SK-N-SH (cell line): Measurements from ENCODE around the gene PTPRG. TPM values are rescaled to one million over a fixed set of nuclear protein-coding genes. Genes with fewer than 3 reads are reported as not detected.

Experiments used
- CTCF ChIA-PET: fragments of 300-600, 350-600 bp; formaldehyde crosslinking; extraction: SDS; loops from one replicate; lab custom pipeline; 2021; lab: Yijun Ruan, JAX
- POLR2A ChIA-PET: fragments of 350-600 bp; sonication (Branson Sonifier 250); formaldehyde crosslinking; extraction: SDS; loops from one replicate; lab custom pipeline; 2020; ENCODE audit warnings: antibody characterized with exemption, inconsistent platforms; lab: Yijun Ruan, JAX
- DNase-seq: peaks from one replicate; pipeline ENCODE4 v3.0.0; 2012
- H2AFZ ChIP-seq: fragments of 200-600 bp; sonication (generic); 2 replicates; pipeline ENCODE4 v1.8.1; 2016; ENCODE audit warnings: antibody characterized with exemption, mild to moderate bottlenecking, low read depth
- H3F3A ChIP-seq: fragments of 200-600 bp; sonication (generic); replicated peaks from 2 replicates; pipeline ENCODE3; 2016; ENCODE audit warnings: antibody characterized with exemption, mild to moderate bottlenecking; ENCODE audit not compliant: insufficient read depth
- H3K27ac ChIP-seq, 2 experiments: fragments of 200-500 bp in 1 of 2; fragments of 200-600 bp in 1 of 2; sonication (Bioruptor generic) in 1 of 2; sonication (generic), shearing (Covaris generic) in 1 of 2; 2 replicates each; pipeline versions ENCODE4 v1.5.1 to v1.6.1; 2014 to 2016; ENCODE audit warnings: low read depth in 2 of 2, inconsistent platforms in 1 of 2, low read length in 1 of 2, mild to moderate bottlenecking in 1 of 2, mixed read lengths in 1 of 2
- H3K27me3 ChIP-seq: fragments of 200-600 bp; sonication (generic), shearing (Covaris generic); 2 replicates; pipeline ENCODE4 v1.6.1; 2016; ENCODE audit warnings: mixed run types; ENCODE audit not compliant: insufficient read depth
- H3K36me3 ChIP-seq, 2 experiments: fragments of 200-500 bp in 1 of 2; fragments of 200-600 bp in 1 of 2; sonication (Bioruptor generic) in 1 of 2; sonication (generic) in 1 of 2; replicated peaks in 1 of 2; 2 replicates each; pipeline versions ENCODE3 to v1.5.1; 2014 to 2016; ENCODE audit warnings: low read length in 1 of 2, mild to moderate bottlenecking in 1 of 2; ENCODE audit not compliant: insufficient read depth in 2 of 2, control insufficient read depth in 1 of 2
- H3K4me1 ChIP-seq, 2 experiments: fragments of 200-500 bp in 1 of 2; fragments of 200-600 bp in 1 of 2; sonication (Bioruptor generic) in 1 of 2; sonication (generic), shearing (Covaris generic) in 1 of 2; 2 replicates each; pipeline versions ENCODE4 v1.5.1 to v1.6.1; 2014 to 2016; ENCODE audit warnings: low read depth in 1 of 2, low read length in 1 of 2, mixed run types in 1 of 2; ENCODE audit not compliant: insufficient read depth in 2 of 2, control insufficient read depth in 1 of 2
- H3K4me2 ChIP-seq: fragments of 200-600 bp; sonication (generic), shearing (Covaris generic); 2 replicates; pipeline ENCODE4 v1.6.1; 2017; ENCODE audit warnings: mixed run types
- H3K4me3 ChIP-seq, 2 experiments: fragments of 200-500 bp in 1 of 2; fragments of 200-600 bp in 1 of 2; sonication (Bioruptor generic) in 1 of 2; sonication (generic), shearing (Covaris generic) in 1 of 2; 2 replicates each; pipeline versions ENCODE4 v1.5.1 to v1.8.1; 2014 to 2016; ENCODE audit warnings: low read depth in 2 of 2, inconsistent platforms in 1 of 2, low read length in 1 of 2, mild to moderate bottlenecking in 1 of 2, mixed read lengths in 1 of 2, moderate library complexity in 1 of 2
- H3K79me2 ChIP-seq: fragments of 200-600 bp; sonication (generic); 2 replicates; pipeline ENCODE4 v1.8.1; 2017; ENCODE audit warnings: mild to moderate bottlenecking; ENCODE audit not compliant: insufficient read depth
- H3K9ac ChIP-seq: fragments of 200-600 bp; sonication (generic); 2 replicates; pipeline ENCODE4 v1.6.1; 2017; ENCODE audit warnings: mixed run types
- H3K9me2 ChIP-seq: fragments of 200-600 bp; sonication (generic); 2 replicates; pipeline ENCODE4 v1.6.1; 2017; ENCODE audit warnings: mixed run types
- H3K9me3 ChIP-seq: fragments of 200-600 bp; sonication (generic); 2 replicates; pipeline ENCODE4 v1.6.1; 2017; ENCODE audit warnings: mixed run types, mild to moderate bottlenecking, moderate library complexity
- H4K20me1 ChIP-seq: fragments of 200-600 bp; sonication (generic); 2 replicates; pipeline ENCODE4 v1.6.1; 2017; ENCODE audit warnings: mild to moderate bottlenecking, mixed run types; ENCODE audit not compliant: insufficient read depth
- CHD2 ChIP-seq: fragments of 150-350 bp; IDR thresholded peaks from 2 replicates; pipeline ENCODE4 v1.6.1; 2018; ENCODE audit warnings: low read length; ENCODE audit not compliant: partially characterized antibody
- ELF1 ChIP-seq: IDR thresholded peaks from 2 replicates; pipeline ENCODE4 v1.4.0; 2012
- EP300 ChIP-seq, 2 experiments: IDR thresholded peaks; 2 replicates each; pipeline versions ENCODE4 v1.4.0 to v1.6.1; 2012; ENCODE audit warnings: borderline replicate concordance in 1 of 2, low read depth in 1 of 2, low read length in 1 of 2
- FOSL2 ChIP-seq: IDR thresholded peaks from 2 replicates; pipeline ENCODE4 v1.4.0; 2012; ENCODE audit warnings: low read depth, mild to moderate bottlenecking, moderate library complexity, borderline replicate concordance
- IRF3 ChIP-seq: fragments of 150-350 bp; IDR thresholded peaks from 2 replicates; pipeline ENCODE4 v1.6.1; 2016; ENCODE audit warnings: mild to moderate bottlenecking, low read depth, low read length
- JUND ChIP-seq: IDR thresholded peaks from 2 replicates; pipeline ENCODE4 v1.4.0; 2012
- MXI1 ChIP-seq: IDR thresholded peaks from 2 replicates; pipeline ENCODE4 v1.6.1; 2012; ENCODE audit warnings: mild to moderate bottlenecking, low read depth, low read length, improper control_type of control experiment
- NFIC ChIP-seq: IDR thresholded peaks from 2 replicates; pipeline ENCODE4 v1.4.0; 2012; ENCODE audit warnings: borderline replicate concordance
- PBX3 ChIP-seq: IDR thresholded peaks from 2 replicates; pipeline ENCODE4; 2012
- REST ChIP-seq: IDR thresholded peaks from 2 replicates; pipeline ENCODE4 v1.6.1; 2012; ENCODE audit warnings: mild to moderate bottlenecking, low read depth, low read length, moderate library complexity
- RXRA ChIP-seq: IDR thresholded peaks from 2 replicates; pipeline ENCODE4 v1.4.0; 2012; ENCODE audit warnings: low read depth, mild to moderate bottlenecking, borderline replicate concordance
- SIN3A ChIP-seq: IDR thresholded peaks from 2 replicates; pipeline ENCODE4 v1.6.1; 2012; ENCODE audit warnings: low read depth, mild to moderate bottlenecking, low read length, moderate library complexity, borderline replicate concordance
- SMC3 ChIP-seq: IDR thresholded peaks from 2 replicates; pipeline ENCODE4 v1.6.1; 2012; ENCODE audit warnings: low read depth, low read length, improper control_type of control experiment
- TAF1 ChIP-seq: IDR thresholded peaks from 2 replicates; pipeline ENCODE4 v1.6.1; 2012; ENCODE audit warnings: low read depth, mild to moderate bottlenecking, low read length, moderate library complexity, borderline replicate concordance
- TEAD4 ChIP-seq: IDR thresholded peaks from 2 replicates; pipeline ENCODE4 v1.4.0; 2012; ENCODE audit warnings: mild to moderate bottlenecking, borderline replicate concordance; ENCODE audit not compliant: insufficient read depth
- USF1 ChIP-seq: IDR thresholded peaks from 2 replicates; pipeline ENCODE4 v1.4.0; 2012; ENCODE audit warnings: low read depth, borderline replicate concordance
- WGBS: methylation state at CpG from one replicate; pipeline ENCODE4 v1.1.6; 2017; ENCODE audit warnings: low lambda C conversion rate; 5-methylcytosine and 5-hydroxymethylcytosine counted together
- polyA plus RNA-seq, 3 experiments: library from polyadenylated mRNA; depleted of rRNA; stranded (reverse); fragments of >200 nt; gene quantifications; 2 replicates each; pipeline ENCODE4 v1.2.3, GENCODE V29; 2012

PTPRG gene
- polyA plus RNA-seq, 1 of the 3 experiments (the other 2 are of a cell fraction) = 14.1 TPM

GRCh38 chr3:61650276-61650675 lies 88.9 kb downstream of the PTPRG start:
- peaks cover 3% of the 10 kb centered on the region; the same call in 1 of the 2 replicates for H4K20me1 ChIP-seq
- CTCF ChIA-PET = no interaction called here
- DNase-seq = no peak

GRCh38 chr3:61650719-61651410 lies 89.5 kb downstream of the PTPRG start:
- CTCF ChIA-PET = no interaction called here
- DNase-seq = no peak
- POLR2A ChIA-PET = no interaction called here
- H3F3A ChIP-seq = no peaks in the 10 kb centered on the region
- H3K9ac ChIP-seq = no peak overlapping the region
- no peak overlapping the region for H3K4me3 ChIP-seq
- H3K4me2 ChIP-seq = no peak overlapping the region
- H3K36me3 ChIP-seq = no peaks in the 10 kb centered on the region
- H4K20me1 ChIP-seq = peaks cover 3% of the 10 kb centered on the region; the same call in 1 of the 2 replicates
- no peak overlapping the region for H2AFZ ChIP-seq
- no peaks in the 10 kb centered on the region for H3K9me3 ChIP-seq
- H3K27me3 ChIP-seq = no peaks in the 10 kb centered on the region
- no peaks in the 10 kb centered on the region for H3K9me2 ChIP-seq
- 60% methylated on average over 4 of the region's 4 CpGs for WGBS
- H3K27ac ChIP-seq = no peak overlapping the region
- peaks cover 27% of the 10 kb centered on the region for H3K79me2 ChIP-seq
- H3K4me1 ChIP-seq = no peaks in the 10 kb centered on the region; a peak in 1 of 4 replicates
- TF ChIP-seq MXI1 (no peak), SIN3A (no peak), ELF1 (no peak), FOSL2 (no peak), JUND (no peak), USF1 (no peak), NFIC (no peak), TEAD4 (no peak), RXRA (no peak), EP300 (IDR thresholded peaks at IDR 0.05; ENCODE audit: borderline replicate concordance in 1 of 2, low read depth in 1 of 2, low read length in 1 of 2) (no peak), PBX3 (no peak), REST (no peak), IRF3 (no peak)

More at GRCh38 chr3:61650276-61650675, 88.9 kb downstream of the PTPRG start:
- H3K9me3 ChIP-seq = no peaks in the 10 kb centered on the region
- no peak overlapping the region for H3K9ac ChIP-seq
- H3F3A ChIP-seq = no peaks in the 10 kb centered on the region
- no peaks in the 10 kb centered on the region; a peak in 1 of 4 replicates for H3K4me1 ChIP-seq
- H3K27ac ChIP-seq = no peak overlapping the region
- no peak overlapping the region for H3K4me3 ChIP-seq
- H3K79me2 ChIP-seq = peaks cover 33% of the 10 kb centered on the region
- H3K4me2 ChIP-seq = no peak overlapping the region
- H3K27me3 ChIP-seq = no peaks in the 10 kb centered on the region
- H3K36me3 ChIP-seq = peaks cover 0 to 2% of the 10 kb centered on the region in 2 experiments
- H2AFZ ChIP-seq = no peak overlapping the region
- H3K9me2 ChIP-seq = no peaks in the 10 kb centered on the region
- POLR2A ChIA-PET = no interaction called here
- TF ChIP-seq TEAD4 (no peak), JUND (no peak), IRF3 (no peak), SMC3 (no peak), SIN3A (no peak), EP300 (IDR thresholded peaks at IDR 0.05; ENCODE audit: borderline replicate concordance in 1 of 2, low read depth in 1 of 2, low read length in 1 of 2) (no peak), CHD2 (no peak), TAF1 (no peak)
- WGBS = 87% methylated on average over 7 of the region's 7 CpGs
